A549 (cell line): ENCODE measurements around the gene PLXNB2. TPM values are rescaled to one million over a fixed set of nuclear protein-coding genes. Genes with fewer than 3 reads are reported as not detected.

Experiments used
- ATAC-seq, 2 experiments: fragments of 200-7000 bp in 1 of 2; fragments of >200 bp in 1 of 2; cut with Nextera tagmentation in 1 of 2; cut with Tn5 transposase in 1 of 2; 3 replicates each; pipeline versions ENCODE4 v1.8.0 to v1.9.1; 2018 to 2020; ENCODE audit warnings: mild to moderate bottlenecking in 1 of 2, moderate library complexity in 1 of 2
- CTCF ChIA-PET: fragments of 300-600 bp; sonication (Branson Sonifier 250); formaldehyde crosslinking; extraction: SDS; loops from one replicate; lab custom pipeline; 2021; ENCODE audit warnings: antibody characterized with exemption, inconsistent platforms; lab: Yijun Ruan, JAX
- POLR2A ChIA-PET: fragments of 350-600 bp; formaldehyde crosslinking; extraction: SDS; loops from one replicate; lab custom pipeline; 2021; ENCODE audit warnings: antibody characterized with exemption, inconsistent platforms; lab: Yijun Ruan, JAX
- DNase-seq, 2 experiments: peaks; one replicate each; pipeline versions ENCODE4 v3.0.0 to v3.0.0-alpha.2; 2011 to 2016; ENCODE audit warnings: low read depth in 1 of 2, low spot score in 1 of 2
- FAIRE-seq: peaks from 2 replicates; lab custom pipeline; 2011; peaks lifted over from hg19 to GRCh38; lab: Jason Lieb, UNC
- H3K27ac ChIP-seq, 2 experiments: fragments of >200 bp; sonication (Bioruptor Twin); formaldehyde crosslinking; 3 replicates each; pipeline ENCODE4 v1.5.1; 2016 to 2017
- H3K4me1 ChIP-seq: fragments of >200 bp; sonication (Bioruptor Twin); formaldehyde crosslinking; 3 replicates; pipeline ENCODE4 v1.6.1; 2016
- H3K4me2 ChIP-seq: fragments of >200 bp; sonication (Bioruptor Twin); formaldehyde crosslinking; 3 replicates; pipeline ENCODE4 v1.6.1; 2016
- H3K4me3 ChIP-seq: fragments of >200 bp; sonication (Bioruptor Twin); formaldehyde crosslinking; 3 replicates; pipeline ENCODE4 v1.5.1; 2016
- H3K9me3 ChIP-seq: fragments of >200 bp; sonication (Bioruptor Twin); formaldehyde crosslinking; 3 replicates; pipeline ENCODE4 v1.6.1; 2016
- BHLHE40 ChIP-seq: IDR thresholded peaks from 2 replicates; pipeline ENCODE4 v1.6.1; 2012; ENCODE audit warnings: low read depth, low read length, inconsistent platforms
- CBX8 ChIP-seq: fragments of 200-600 bp; sonication (generic); IDR thresholded peaks from 2 replicates; pipeline ENCODE4 v1.6.1; 2016
- CHD4 ChIP-seq: fragments of 200-600 bp; sonication (generic); IDR thresholded peaks from 2 replicates; pipeline ENCODE4 v1.6.1; 2016; ENCODE audit warnings: antibody characterized with exemption, mild to moderate bottlenecking, borderline replicate concordance
- E2F6 ChIP-seq: IDR thresholded peaks from 2 replicates; pipeline ENCODE4 v1.6.1; 2012; ENCODE audit warnings: low read depth, borderline replicate concordance
- EHF ChIP-seq: fragments of 250-450 bp; sonication (Bioruptor Pico); IDR thresholded peaks from 2 replicates; pipeline ENCODE4 v1.5.0; 2020; ENCODE audit warnings: mild to moderate bottlenecking
- EP300 ChIP-seq, 2 experiments: fragments of >200 bp; sonication (Bioruptor Twin); formaldehyde crosslinking; IDR thresholded peaks; 2 replicates in 1 of 2; 3 replicates in 1 of 2; pipeline ENCODE4 v1.6.1; 2016 to 2017
- JUN ChIP-seq, 2 experiments: fragments of >200 bp; sonication (Bioruptor Twin); formaldehyde crosslinking; IDR thresholded peaks; 2 replicates in 1 of 2; 3 replicates in 1 of 2; pipeline ENCODE4 v1.6.1; 2016 to 2017
- JUNB ChIP-seq: fragments of >200 bp; sonication (Bioruptor Twin); formaldehyde crosslinking; IDR thresholded peaks from 2 replicates; pipeline ENCODE4 v1.6.1; 2016
- KDM5A ChIP-seq: fragments of 200-600 bp; sonication (generic); IDR thresholded peaks from 2 replicates; pipeline ENCODE4 v1.6.1; 2016; ENCODE audit warnings: antibody characterized with exemption, mild to moderate bottlenecking
- MAX ChIP-seq: IDR thresholded peaks from 2 replicates; pipeline ENCODE4 v1.6.1; 2012
- MAZ ChIP-seq: fragments of 150-350 bp; IDR thresholded peaks from 2 replicates; pipeline ENCODE4 v1.6.1; 2014; ENCODE audit warnings: antibody characterized with exemption, low read depth, low read length, borderline replicate concordance
- NPAS2 ChIP-seq: fragments of 250-450 bp; sonication (Bioruptor Pico); IDR thresholded peaks from 2 replicates; pipeline ENCODE4 v1.8.0; 2022; ENCODE audit warnings: mild to moderate bottlenecking, moderate library complexity, borderline replicate concordance
- PBX3 ChIP-seq: IDR thresholded peaks from 2 replicates; pipeline ENCODE4 v1.6.1; 2012
- PHF8 ChIP-seq: fragments of 200-600 bp; sonication (generic); IDR thresholded peaks from 2 replicates; pipeline ENCODE4 v1.6.1; 2016; ENCODE audit warnings: low read depth, mild to moderate bottlenecking, antibody characterized with exemption, moderate library complexity, borderline replicate concordance
- POLR2A ChIP-seq: IDR thresholded peaks from 2 replicates; pipeline ENCODE4 v1.6.1; 2012; ENCODE audit warnings: mild to moderate bottlenecking, low read length
- REST ChIP-seq: fragments of 200-600 bp; sonication (generic); IDR thresholded peaks from 2 replicates; pipeline ENCODE4 v1.6.1; 2016; ENCODE audit warnings: antibody characterized with exemption, mild to moderate bottlenecking, moderate library complexity
- RFX5 ChIP-seq: fragments of 450-650 bp; IDR thresholded peaks from 2 replicates; pipeline ENCODE4 v1.7.1; 2014; ENCODE audit warnings: antibody characterized with exemption, mild to moderate bottlenecking, moderate library complexity
- USF2 ChIP-seq: fragments of 450-650 bp; IDR thresholded peaks from 2 replicates; pipeline ENCODE4 v1.6.1; 2014; ENCODE audit warnings: antibody characterized with exemption
- WGBS: methylation state at CpG from one replicate; pipeline ENCODE4 v1.1.6; 2017; ENCODE audit errors: missing lambda C conversion rate; 5-methylcytosine and 5-hydroxymethylcytosine counted together
- polyA plus RNA-seq, 4 experiments: library from polyadenylated mRNA; depleted of rRNA in 3 of 4; stranded (reverse); fragments of >200 nt; fragmentation: RNase III in 1 of 4; extraction: RNeasy Plus Mini Kit Qiagen cat#74134 plus additional on column Dnase treatment in 1 of 4; gene quantifications; 2 replicates in 3 of 4; 3 replicates in 1 of 4; pipeline ENCODE4 v1.2.3, GENCODE V29; 2011 to 2017

Gene PLXNB2
- polyA plus RNA-seq, 2 of the 4 experiments (the other 2 are of a cell fraction) = 24.6 to 64.4 TPM

- peak; percentile 78 to 91 for DNase-seq
- CTCF ChIA-PET = interaction anchor here (0.7 to 1.8 kb wide), 5 partner anchors 9 to 376 kb away, joined by 3 to 4 read pairs (median 3); no protein-coding TSS in a partner anchor
- Histone ChIP-seq H3K27ac (peak within 1 kb of the TSS; percentile 88 to 96), H3K4me3 (peak within 1 kb of the TSS; percentile 97), H3K9me3 (no peaks in the 10 kb centered on the region), H3K4me2 (peak within 1 kb of the TSS; percentile 98), H3K4me1 (peaks cover 21% of the 10 kb centered on the region; the same call in 2 of the 3 replicates)
- POLR2A ChIA-PET = no interaction called here
- TF ChIP-seq PHF8 = peak; percentile 34; the same call in 1 of the 2 replicates
- TF ChIP-seq MAX = peak; percentile 93
- no peak for TF ChIP-seq CHD4
- TF ChIP-seq MAZ = no peak
- 0 out of 2 replicates have a peak, but pooled peaks have one; percentile 5 for TF ChIP-seq USF2
- peak; percentile 66 for TF ChIP-seq KDM5A
- peak; percentile 38; the same call in 1 of the 2 replicates for TF ChIP-seq REST
- no peak for TF ChIP-seq JUNB
- TF ChIP-seq E2F6 = peak; percentile 71
- no peak for TF ChIP-seq NPAS2
- 0 out of 2 replicates have a peak, but pooled peaks have one; percentile 47 for TF ChIP-seq PBX3
- TF ChIP-seq EHF (CRISPR knock-in tag) = no peak
- peak in 1 of 2 experiments; percentile 88; a peak in 3 of 5 replicates for TF ChIP-seq JUN (IDR thresholded peaks at IDR 0.05)
- TF ChIP-seq POLR2A = peak; percentile 56
- ATAC-seq = peak; percentile 75 to 85
- 7% methylated on average over 9 of the region's 76 CpGs for WGBS
- FAIRE-seq = no peak
Measured at GRCh38 chr22:50244420-50245213, 62.8 kb downstream of the PLXNB2 start, which contains the start of gene TUBGCP6. Gene TUBGCP6 (minus strand): TSS chr22:50245023. CDS start chr22:50244459, 564 bp downstream.

- 17% methylated on average over 27 of the region's 27 CpGs for WGBS
Measured at GRCh38 chr22:50243685-50244419, 63.6 kb downstream of the PLXNB2 start.

More at GRCh38 chr22:50243685-50244419, 63.6 kb downstream of the PLXNB2 start:
- ChIA-PET POLR2A (no interaction called here), CTCF (interaction anchor here (0.7 to 2.0 kb wide), 6 partner anchors 8 to 377 kb away, joined by 3 to 5 read pairs (median 3); no protein-coding TSS in a partner anchor)
- no peaks in the 10 kb centered on the region for H3K9me3 ChIP-seq
- ATAC-seq (no peak; a peak in 2 of 6 replicates), DNase-seq (no peak), FAIRE-seq (no peak)
- peak overlapping the region; percentile 88 to 96 for H3K27ac ChIP-seq
- H3K4me1 ChIP-seq = peaks cover 21% of the 10 kb centered on the region; the same call in 2 of the 3 replicates
- H3K4me2 ChIP-seq = peak overlapping the region; percentile 98
- peak overlapping the region; percentile 97 for H3K4me3 ChIP-seq
- TF ChIP-seq RFX5 (no peak), USF2 (no peak), CBX8 (no peak), EP300 (IDR thresholded peaks at IDR 0.05) (no peak), BHLHE40 (no peak)
